Measurements from ENCODE around the gene OLFML1. TPM values are rescaled to one million over a fixed set of nuclear protein-coding genes. Genes with fewer than 3 reads are reported as not detected.

OLFML1 gene
- total RNA-seq, 4 donors from 2014 or later, result 1.7 to 4.0 (median 2.4) TPM

GRCh38 chr11:7522546-7522945, 37.2 kb downstream of the OLFML1 start:
- in situ Hi-C loops (cut with MboI; ENCODE audit: low sequenced_read_pairs in 4 of 4), result no loop called here

GRCh38 chr11:7523416-7524210, 38.3 kb downstream of the OLFML1 start:
- DNase-seq (peak in 1 of 2 donors; percentile 55), ATAC-seq (peak; percentile 57 to 76)
- in situ Hi-C loops (cut with MboI; ENCODE audit: low sequenced_read_pairs in 4 of 4), result no loop called here
- no peaks in the 10 kb centered on the region for H3K9me3 ChIP-seq
- no peak overlapping the region for H3K4me3 ChIP-seq
- H3K4me1 ChIP-seq, result peaks cover 31 to 48% of the 10 kb centered on the region in 2 donors
- TF ChIP-seq POLR2A (IDR thresholded peaks at IDR 0.05) (no peak), CTCF (IDR thresholded peaks at IDR 0.05 in 4 of 5, conservative IDR thresholded peaks at IDR 0.05 in 1 of 5) (no peak)
- intact Hi-C loops (cut with DNase I; ENCODE audit: low total_unique reads), result no loop called here
- peak overlapping the region; percentile 20 to 70 (median 36) for H3K27ac ChIP-seq
- H3K27me3 ChIP-seq, result no peaks in the 10 kb centered on the region
- H3K36me3 ChIP-seq, result no peaks in the 10 kb centered on the region

More at GRCh38 chr11:7522546-7522945, 37.2 kb downstream of the OLFML1 start:
- DNase-seq (no peak), ATAC-seq (no peak)
- no peaks in the 10 kb centered on the region for H3K9me3 ChIP-seq
- no peak for TF ChIP-seq CTCF (IDR thresholded peaks at IDR 0.05 in 4 of 5, conservative IDR thresholded peaks at IDR 0.05 in 1 of 5)
- no peak for TF ChIP-seq POLR2A (IDR thresholded peaks at IDR 0.05)
- peaks cover 26 to 48% of the 10 kb centered on the region in 2 donors for H3K4me1 ChIP-seq
- no peaks in the 10 kb centered on the region for H3K27me3 ChIP-seq
- H3K36me3 ChIP-seq, result no peaks in the 10 kb centered on the region
- intact Hi-C loops (cut with DNase I; ENCODE audit: low total_unique reads), result no loop called here
- no peak overlapping the region for H3K4me3 ChIP-seq
- H3K27ac ChIP-seq, result peak overlapping the region; percentile 3 to 70 (median 34)

GRCh38 chr11:7524462-7525235, 39.3 kb downstream of the OLFML1 start:
- H3K4me3 ChIP-seq, result no peak overlapping the region
- no peak for DNase-seq
- no peak for TF ChIP-seq POLR2A (IDR thresholded peaks at IDR 0.05)
- TF ChIP-seq CTCF (IDR thresholded peaks at IDR 0.05 in 4 of 5, conservative IDR thresholded peaks at IDR 0.05 in 1 of 5), result no peak
- intact Hi-C loops (cut with DNase I; ENCODE audit: low total_unique reads), result no loop called here
- ATAC-seq, result no peak
- no peaks in the 10 kb centered on the region for H3K9me3 ChIP-seq
- peak overlapping the region; percentile 20 to 70 (median 36) for H3K27ac ChIP-seq
- H3K27me3 ChIP-seq, result no peaks in the 10 kb centered on the region
- in situ Hi-C loops (cut with MboI; ENCODE audit: low sequenced_read_pairs in 4 of 4), result no loop called here
- H3K36me3 ChIP-seq, result no peaks in the 10 kb centered on the region
- peaks cover 34 to 57% of the 10 kb centered on the region in 2 donors for H3K4me1 ChIP-seq

GRCh38 chr11:7525424-7525823, 40.1 kb downstream of the OLFML1 start:
- intact Hi-C loops (cut with DNase I; ENCODE audit: low total_unique reads), result no loop called here
- no peaks in the 10 kb centered on the region for H3K27me3 ChIP-seq
- H3K9me3 ChIP-seq, result no peaks in the 10 kb centered on the region
- no peak overlapping the region for H3K27ac ChIP-seq
- peaks cover 40 to 62% of the 10 kb centered on the region in 2 donors for H3K4me1 ChIP-seq
- TF ChIP-seq CTCF (IDR thresholded peaks at IDR 0.05 in 4 of 5, conservative IDR thresholded peaks at IDR 0.05 in 1 of 5) (no peak), POLR2A (IDR thresholded peaks at IDR 0.05) (no peak)
- no peak for DNase-seq
- no peaks in the 10 kb centered on the region for H3K36me3 ChIP-seq
- no peak for ATAC-seq
- in situ Hi-C loops (cut with MboI; ENCODE audit: low sequenced_read_pairs in 4 of 4), result no loop called here
- H3K4me3 ChIP-seq, result no peak overlapping the region

Measured in gastrocnemius medialis (tissue), 4 donors.